Measurements from ENCODE around the gene CTAGE9.

Gene CTAGE9

GRCh38 chr6:131729550-131729949 lies 18.7 kb upstream of the CTAGE9 start:
- CTCF ChIA-PET = no interaction called here
- POLR2A ChIA-PET = no interaction called here
- no peak for TF ChIP-seq SP1 (IDR thresholded peaks at IDR 0.05)
- no peak for TF ChIP-seq ELF4 (IDR thresholded peaks at IDR 0.05)
- no peak for TF ChIP-seq FOXK2 (IDR thresholded peaks at IDR 0.05)
- no peak for TF ChIP-seq ZNF384 (IDR thresholded peaks at IDR 0.05)
- TF ChIP-seq FOXM1 (IDR thresholded peaks at IDR 0.05; ENCODE audit: borderline replicate concordance) = no peak
- TF ChIP-seq PKNOX1 (IDR thresholded peaks at IDR 0.05) = no peak
- TF ChIP-seq ARNT (IDR thresholded peaks at IDR 0.05) = no peak
- no peak for TF ChIP-seq L3MBTL2 (conservative IDR thresholded peaks at IDR 0.05)
- TF ChIP-seq NFRKB (IDR thresholded peaks at IDR 0.05) = no peak
- no peak for TF ChIP-seq LEF1 (IDR thresholded peaks at IDR 0.05; ENCODE audit: borderline replicate concordance)
- TF ChIP-seq BHLHE40 (IDR thresholded peaks at IDR 0.05; ENCODE audit: borderline replicate concordance) = no peak
- TF ChIP-seq TARDBP (IDR thresholded peaks at IDR 0.05) = no peak
- TF ChIP-seq HDGF (IDR thresholded peaks at IDR 0.05; ENCODE audit: borderline replicate concordance) = no peak
- TF ChIP-seq FOXA1 (IDR thresholded peaks at IDR 0.05) = no peak
- no peak for TF ChIP-seq CTBP1 (IDR thresholded peaks at IDR 0.05; ENCODE audit: borderline replicate concordance)
- TF ChIP-seq SUZ12 (IDR thresholded peaks at IDR 0.05) = no peak
- no peak for DNase-seq (ENCODE audit: extremely low spot score)

- ChIA-PET CTCF (no interaction called here), POLR2A (no interaction called here)
- no peak for DNase-seq (ENCODE audit: extremely low spot score)
- no peak for TF ChIP-seq ZNF384 (IDR thresholded peaks at IDR 0.05)
- TF ChIP-seq NFRKB (IDR thresholded peaks at IDR 0.05) = no peak
- no peak for TF ChIP-seq FOXM1 (IDR thresholded peaks at IDR 0.05; ENCODE audit: borderline replicate concordance)
- no peak for TF ChIP-seq CTBP1 (IDR thresholded peaks at IDR 0.05; ENCODE audit: borderline replicate concordance)
- TF ChIP-seq L3MBTL2 (conservative IDR thresholded peaks at IDR 0.05) = no peak
- TF ChIP-seq ARNT (IDR thresholded peaks at IDR 0.05) = no peak
- no peak for TF ChIP-seq FOXK2 (IDR thresholded peaks at IDR 0.05)
- TF ChIP-seq TARDBP (IDR thresholded peaks at IDR 0.05) = no peak
- TF ChIP-seq HDGF (IDR thresholded peaks at IDR 0.05; ENCODE audit: borderline replicate concordance) = no peak
- TF ChIP-seq SUZ12 (IDR thresholded peaks at IDR 0.05) = no peak
- no peak for TF ChIP-seq ELF4 (IDR thresholded peaks at IDR 0.05)
- no peak for TF ChIP-seq BHLHE40 (IDR thresholded peaks at IDR 0.05; ENCODE audit: borderline replicate concordance)
- TF ChIP-seq LEF1 (IDR thresholded peaks at IDR 0.05; ENCODE audit: borderline replicate concordance) = no peak
- TF ChIP-seq FOXA1 (IDR thresholded peaks at IDR 0.05) = no peak
- TF ChIP-seq SP1 (IDR thresholded peaks at IDR 0.05) = no peak
- no peak for TF ChIP-seq PKNOX1 (IDR thresholded peaks at IDR 0.05)
These were observed 17.6 kb upstream of the CTAGE9 start for GRCh38 chr6:131728296-131728939.

- no peak for TF ChIP-seq NFRKB (IDR thresholded peaks at IDR 0.05)
- no peak for TF ChIP-seq FOXM1 (IDR thresholded peaks at IDR 0.05; ENCODE audit: borderline replicate concordance)
- TF ChIP-seq CTBP1 (IDR thresholded peaks at IDR 0.05; ENCODE audit: borderline replicate concordance) = no peak
- no peak for TF ChIP-seq PKNOX1 (IDR thresholded peaks at IDR 0.05)
- no peak for TF ChIP-seq LEF1 (IDR thresholded peaks at IDR 0.05; ENCODE audit: borderline replicate concordance)
- TF ChIP-seq BHLHE40 (IDR thresholded peaks at IDR 0.05; ENCODE audit: borderline replicate concordance) = no peak
- no peak for TF ChIP-seq HDGF (IDR thresholded peaks at IDR 0.05; ENCODE audit: borderline replicate concordance)
- TF ChIP-seq TARDBP (IDR thresholded peaks at IDR 0.05) = no peak
- DNase-seq (ENCODE audit: extremely low spot score) = no peak
- ChIA-PET CTCF (no interaction called here), POLR2A (no interaction called here)
These were observed 17.1 kb upstream of the CTAGE9 start for GRCh38 chr6:131727868-131728267.

- DNase-seq (ENCODE audit: extremely low spot score) = no peak
- POLR2A ChIA-PET = no interaction called here
- CTCF ChIA-PET = no interaction called here
- no peak for TF ChIP-seq TARDBP (IDR thresholded peaks at IDR 0.05)
- TF ChIP-seq HDGF (IDR thresholded peaks at IDR 0.05; ENCODE audit: borderline replicate concordance) = no peak
- TF ChIP-seq ZNF384 (IDR thresholded peaks at IDR 0.05) = 0 out of 2 replicates have a peak, but pooled peaks have one; percentile 12
These were observed 16.6 kb upstream of the CTAGE9 start for GRCh38 chr6:131727467-131727866.

GRCh38 chr6:131724114-131724513 lies 13.3 kb upstream of the CTAGE9 start:
- no peak for TF ChIP-seq TARDBP (IDR thresholded peaks at IDR 0.05)
- TF ChIP-seq FOXM1 (IDR thresholded peaks at IDR 0.05; ENCODE audit: borderline replicate concordance) = no peak
- TF ChIP-seq SUZ12 (IDR thresholded peaks at IDR 0.05) = no peak
- no peak for TF ChIP-seq PKNOX1 (IDR thresholded peaks at IDR 0.05)
- no peak for TF ChIP-seq ARNT (IDR thresholded peaks at IDR 0.05)
- TF ChIP-seq ELF4 (IDR thresholded peaks at IDR 0.05) = no peak
- TF ChIP-seq SP1 (IDR thresholded peaks at IDR 0.05) = no peak
- no peak for TF ChIP-seq LEF1 (IDR thresholded peaks at IDR 0.05; ENCODE audit: borderline replicate concordance)
- TF ChIP-seq NFRKB (IDR thresholded peaks at IDR 0.05) = no peak
- no peak for TF ChIP-seq ZNF384 (IDR thresholded peaks at IDR 0.05)
- POLR2A ChIA-PET = no interaction called here
- no peak for DNase-seq (ENCODE audit: extremely low spot score)
- CTCF ChIA-PET = no interaction called here

GRCh38 chr6:131721161-131721560 lies 10.3 kb upstream of the CTAGE9 start:
- DNase-seq (ENCODE audit: extremely low spot score) = no peak
- POLR2A ChIA-PET = no interaction called here
- no peak for TF ChIP-seq FOXM1 (IDR thresholded peaks at IDR 0.05; ENCODE audit: borderline replicate concordance)
- no peak for TF ChIP-seq ZNF384 (IDR thresholded peaks at IDR 0.05)
- no peak for TF ChIP-seq TARDBP (IDR thresholded peaks at IDR 0.05)
- no peak for TF ChIP-seq ELF4 (IDR thresholded peaks at IDR 0.05)
- no peak for TF ChIP-seq PKNOX1 (IDR thresholded peaks at IDR 0.05)
- TF ChIP-seq LEF1 (IDR thresholded peaks at IDR 0.05; ENCODE audit: borderline replicate concordance) = no peak
- TF ChIP-seq SUZ12 (IDR thresholded peaks at IDR 0.05) = no peak
- TF ChIP-seq HDGF (IDR thresholded peaks at IDR 0.05; ENCODE audit: borderline replicate concordance) = no peak
- no peak for TF ChIP-seq FOXA1 (IDR thresholded peaks at IDR 0.05)
- CTCF ChIA-PET = interaction anchor here (0.6 kb wide), 1 partner anchor 1971 kb away, joined by 3 read pairs; no protein-coding TSS in a partner anchor
